Esophagus muscularis mucosa (tissue), 3 donors: Measurements from ENCODE around the gene PDS5A.
"Not testable (repeated sequence)": the region's sequence is repeated elsewhere in the genome, so short reads cannot be mapped to it uniquely, and the experiment has no call there.

Source experiments
- CTCF ChIP-seq, 3 experiments: fragments of 200-600 bp in 2 of 3; fragments of 450-650 bp in 1 of 3; sonication (generic) in 2 of 3; IDR thresholded peaks; one replicate each; pipeline ENCODE4 v1.5.1; 2017 to 2019; ENCODE audit warnings: antibody characterized with exemption in 3 of 3, mild to moderate bottlenecking in 2 of 3, moderate library complexity in 1 of 3
- POLR2A ChIP-seq: fragments of 450-650 bp; IDR thresholded peaks from one replicate; pipeline ENCODE4 v1.6.1; 2017; ENCODE audit warnings: antibody characterized with exemption, moderate library complexity, mild to moderate bottlenecking, low read depth

- TF ChIP-seq CTCF (IDR thresholded peaks at IDR 0.05); POLR2A: not testable (repeated sequence)
Measured at GRCh38 chr4:39944245-39944644, 33.5 kb downstream of the PDS5A start.
